ENCODE measurements around the gene SFT2D2. TPM values are rescaled to one million over a fixed set of nuclear protein-coding genes. Genes with fewer than 3 reads are reported as not detected.

SFT2D2 gene
- 10 to 100 TPM; 39.3 to 70.4 (median 42.2) TPM for total RNA-seq

- no peak for TF ChIP-seq CTCF (IDR thresholded peaks at IDR 0.05)
- TF ChIP-seq POLR2AphosphoS5 (IDR thresholded peaks at IDR 0.05): peak; percentile 29 to 69 (median 50)
- peak; percentile 16 for TF ChIP-seq POLR2A (IDR thresholded peaks at IDR 0.05)
Measured at GRCh38 chr1:168225476-168226190, at the start of gene SFT2D2. SFT2D2 (plus strand) TSS chr1:168226004; CDS start chr1:168226080, 76 bp downstream.

GRCh38 chr1:168178227-168178637 lies 47.6 kb upstream of the SFT2D2 start:
- Histone ChIP-seq H3K9me3 (no peaks in the 10 kb centered on the region), H3K27ac (peak overlapping the region; percentile 83 to 95), H3K4me1 (no peaks in the 10 kb centered on the region), H3K27me3 (no peaks in the 10 kb centered on the region), H3K36me3 (no peaks in the 10 kb centered on the region), H3K4me3 (peak overlapping the region; percentile 63 to 91 (median 84))
- intact Hi-C loops (cut with DNase I; ENCODE audit: low total_unique reads): no loop called here
- DNase-seq (ENCODE audit: low spot score in 2 of 2): no peak
- TF ChIP-seq CTCF (IDR thresholded peaks at IDR 0.05) (no peak), POLR2AphosphoS5 (IDR thresholded peaks at IDR 0.05) (no peak), POLR2A (IDR thresholded peaks at IDR 0.05) (no peak)

More at GRCh38 chr1:168225476-168226190, at the start of gene SFT2D2:
- Histone ChIP-seq H3K27ac (peak within 1 kb of the TSS; percentile 91 to 94), H3K9me3 (no peaks in the 10 kb centered on the region), H3K36me3 (no peaks in the 10 kb centered on the region), H3K4me3 (peak within 1 kb of the TSS; percentile 79 to 98 (median 95)), H3K4me1 (peaks cover 0 to 9% of the 10 kb centered on the region in 2 donors), H3K27me3 (no peaks in the 10 kb centered on the region)
- intact Hi-C loops (cut with DNase I; ENCODE audit: low total_unique reads): loop anchor here (5.0 kb wide), 1 partner anchor 1317 kb away; no protein-coding TSS in a partner anchor
- peak; percentile 64 to 70 for DNase-seq (ENCODE audit: low spot score in 2 of 2)

GRCh38 chr1:168178638-168179437 lies 47.0 kb upstream of the SFT2D2 start, which contains the start of gene TIPRL:
TIPRL (plus strand) TSS chr1:168178962; CDS start chr1:168179078, 116 bp downstream.
- H3K9me3 ChIP-seq: no peaks in the 10 kb centered on the region
- intact Hi-C loops (cut with DNase I; ENCODE audit: low total_unique reads): no loop called here

GRCh38 chr1:168179438-168180147 lies 46.2 kb upstream of the SFT2D2 start:
- H3K36me3 ChIP-seq: no peaks in the 10 kb centered on the region

More at GRCh38 chr1:168178638-168179437, 47.0 kb upstream of the SFT2D2 start, which contains the start of gene TIPRL:
- H3K4me3 ChIP-seq: peak within 1 kb of the TSS; percentile 63 to 91 (median 84)
- TF ChIP-seq CTCF (IDR thresholded peaks at IDR 0.05) (peak; percentile 73 to 87 (median 77)), POLR2A (IDR thresholded peaks at IDR 0.05) (peak; percentile 66), POLR2AphosphoS5 (IDR thresholded peaks at IDR 0.05) (peak; percentile 80 to 83 (median 82))
- H3K27me3 ChIP-seq: no peaks in the 10 kb centered on the region
- H3K4me1 ChIP-seq: no peaks in the 10 kb centered on the region
- peak; percentile 94 for DNase-seq (ENCODE audit: low spot score in 2 of 2)
- H3K36me3 ChIP-seq: no peaks in the 10 kb centered on the region
- H3K27ac ChIP-seq: peak within 1 kb of the TSS; percentile 83 to 95

More at GRCh38 chr1:168179438-168180147, 46.2 kb upstream of the SFT2D2 start:
- no peaks in the 10 kb centered on the region for H3K27me3 ChIP-seq
- TF ChIP-seq POLR2A (IDR thresholded peaks at IDR 0.05): no peak
- TF ChIP-seq CTCF (IDR thresholded peaks at IDR 0.05): peak in 1 of 3 donors; percentile 12
- no peak for TF ChIP-seq POLR2AphosphoS5 (IDR thresholded peaks at IDR 0.05)
- DNase-seq (ENCODE audit: low spot score in 2 of 2): no peak
- intact Hi-C loops (cut with DNase I; ENCODE audit: low total_unique reads): no loop called here
- peak overlapping the region; percentile 83 to 95 for H3K27ac ChIP-seq
- no peaks in the 10 kb centered on the region for H3K9me3 ChIP-seq
- H3K4me3 ChIP-seq: peak overlapping the region; percentile 63 to 91 (median 84)
- H3K4me1 ChIP-seq: no peaks in the 10 kb centered on the region
